Measurements from ENCODE around the gene ZIK1. TPM values are rescaled to one million over a fixed set of nuclear protein-coding genes. Genes with fewer than 3 reads are reported as not detected.

ZIK1 gene
- 8.7 TPM for polyA plus RNA-seq
- long read RNA-seq, donor 1, full-length matches to known transcripts, result 3 of 3 reads
- long read RNA-seq, donor 1, partial matches to known transcripts, result 0 of 3 reads
- long read RNA-seq, donor 1, other reads (novel, unspliced or antisense), result 0 of 3 reads
- long read RNA-seq, donor 2, full-length matches to known transcripts, result 2 of 2 reads
- long read RNA-seq, donor 2, partial matches to known transcripts, result 0 of 2 reads
- long read RNA-seq, donor 2, other reads (novel, unspliced or antisense), result 0 of 2 reads
- long read RNA-seq, donor 3, partial matches to known transcripts, result 0 of 1 reads
- long read RNA-seq, donor 3, other reads (novel, unspliced or antisense), result 0 of 1 reads
- long read RNA-seq, donor 4, result 0 reads
- long read RNA-seq, donor 5, result 0 reads
- long read RNA-seq, donor 6, result 0 reads
- long read RNA-seq, donor 7, partial matches to known transcripts, result 0 of 1 reads
- long read RNA-seq, donor 7, other reads (novel, unspliced or antisense), result 0 of 1 reads
- long read RNA-seq, donor 8, partial matches to known transcripts, result 0 of 2 reads
- long read RNA-seq, donor 8, other reads (novel, unspliced or antisense), result 0 of 2 reads
- long read RNA-seq, donor 9, full-length matches to known transcripts, result 2 of 2 reads
- long read RNA-seq, donor 9, partial matches to known transcripts, result 0 of 2 reads
- long read RNA-seq, donor 9, other reads (novel, unspliced or antisense), result 0 of 2 reads
- long read RNA-seq, donor 10, full-length matches to known transcripts, result 3 of 3 reads
- long read RNA-seq, donor 10, partial matches to known transcripts, result 0 of 3 reads
- long read RNA-seq, donor 10, other reads (novel, unspliced or antisense), result 0 of 3 reads
- long read RNA-seq, donor 11, result 0 reads

- Histone ChIP-seq H3K27ac (ENCODE audit: low read length) (peak within 1 kb of the TSS; percentile 14), H3K36me3 (ENCODE audit: control insufficient read depth, insufficient read depth, low read length) (peaks cover 21% of the 10 kb centered on the region), H3K27me3 (ENCODE audit: control insufficient read depth, insufficient read depth, low read length) (peaks cover 2% of the 10 kb centered on the region), H3K9me3 (ENCODE audit: control insufficient read depth, low read depth, low read length) (peaks cover 37% of the 10 kb centered on the region), H3K4me1 (ENCODE audit: control insufficient read depth, insufficient read depth, low read length) (peaks cover 13% of the 10 kb centered on the region), H3K4me3 (ENCODE audit: low read length) (peak within 1 kb of the TSS; percentile 76)
- peak; percentile 90 to 97 for DNase-seq
- no CpG with 5 or more reads among the region's 76 CpGs for WGBS (ENCODE audit: insufficient coverage, low lambda C conversion rate)
Observed at GRCh38 chr19:57583521-57584416, at the start of gene ZIK1. Gene ZIK1 (plus strand): TSS chr19:57584145. CDS start chr19:57584357, 212 bp downstream.

- DNase-seq, result peak in 1 of 2 donors; percentile 24
- no peak overlapping the region for H3K4me3 ChIP-seq (ENCODE audit: low read length)
- H3K27me3 ChIP-seq (ENCODE audit: control insufficient read depth, insufficient read depth, low read length), result no peaks in the 10 kb centered on the region
- peaks cover 58% of the 10 kb centered on the region for H3K9me3 ChIP-seq (ENCODE audit: control insufficient read depth, low read depth, low read length)
- H3K4me1 ChIP-seq (ENCODE audit: control insufficient read depth, insufficient read depth, low read length), result no peaks in the 10 kb centered on the region
- H3K36me3 ChIP-seq (ENCODE audit: control insufficient read depth, insufficient read depth, low read length), result peaks cover 75% of the 10 kb centered on the region
- no CpG with 5 or more reads among the region's 7 CpGs for WGBS (ENCODE audit: insufficient coverage, low lambda C conversion rate)
- no peak overlapping the region for H3K27ac ChIP-seq (ENCODE audit: low read length)
Observed at GRCh38 chr19:57537953-57538547, 45.9 kb upstream of the ZIK1 start.

GRCh38 chr19:57546513-57546912, 37.4 kb upstream of the ZIK1 start:
- Histone ChIP-seq H3K4me3 (ENCODE audit: low read length) (no peak overlapping the region), H3K27me3 (ENCODE audit: control insufficient read depth, insufficient read depth, low read length) (no peaks in the 10 kb centered on the region), H3K9me3 (ENCODE audit: control insufficient read depth, low read depth, low read length) (peaks cover 60% of the 10 kb centered on the region), H3K36me3 (ENCODE audit: control insufficient read depth, insufficient read depth, low read length) (peaks cover 74% of the 10 kb centered on the region), H3K27ac (ENCODE audit: low read length) (no peak overlapping the region), H3K4me1 (ENCODE audit: control insufficient read depth, insufficient read depth, low read length) (no peaks in the 10 kb centered on the region)
- no CpG with 5 or more reads among the region's 1 CpG for WGBS (ENCODE audit: insufficient coverage, low lambda C conversion rate)
- DNase-seq, result no peak

GRCh38 chr19:57552432-57552831, 31.5 kb upstream of the ZIK1 start:
- Histone ChIP-seq H3K9me3 (ENCODE audit: control insufficient read depth, low read depth, low read length) (peaks cover 53% of the 10 kb centered on the region), H3K36me3 (ENCODE audit: control insufficient read depth, insufficient read depth, low read length) (peaks cover 82% of the 10 kb centered on the region)
- no CpG with 5 or more reads among the region's 2 CpGs for WGBS (ENCODE audit: insufficient coverage, low lambda C conversion rate)

GRCh38 chr19:57557659-57558058, 26.3 kb upstream of the ZIK1 start:
- H3K9me3 ChIP-seq (ENCODE audit: control insufficient read depth, low read depth, low read length), result peaks cover 30% of the 10 kb centered on the region
- peaks cover 38% of the 10 kb centered on the region for H3K36me3 ChIP-seq (ENCODE audit: control insufficient read depth, insufficient read depth, low read length)
- WGBS (ENCODE audit: insufficient coverage, low lambda C conversion rate), result no CpG with 5 or more reads among the region's 5 CpGs
- H3K27me3 ChIP-seq (ENCODE audit: control insufficient read depth, insufficient read depth, low read length), result no peaks in the 10 kb centered on the region
- H3K4me3 ChIP-seq (ENCODE audit: low read length), result no peak overlapping the region
- no peak overlapping the region for H3K27ac ChIP-seq (ENCODE audit: low read length)
- peaks cover 9% of the 10 kb centered on the region for H3K4me1 ChIP-seq (ENCODE audit: control insufficient read depth, insufficient read depth, low read length)
- no peak for DNase-seq

More at GRCh38 chr19:57552432-57552831, 31.5 kb upstream of the ZIK1 start:
- no peak overlapping the region for H3K4me3 ChIP-seq (ENCODE audit: low read length)
- H3K27me3 ChIP-seq (ENCODE audit: control insufficient read depth, insufficient read depth, low read length), result no peaks in the 10 kb centered on the region
- no peak overlapping the region for H3K27ac ChIP-seq (ENCODE audit: low read length)
- no peak for DNase-seq
- no peaks in the 10 kb centered on the region for H3K4me1 ChIP-seq (ENCODE audit: control insufficient read depth, insufficient read depth, low read length)

GRCh38 chr19:57558525-57558924, 25.4 kb upstream of the ZIK1 start:
- Histone ChIP-seq H3K4me1 (ENCODE audit: control insufficient read depth, insufficient read depth, low read length) (peaks cover 9% of the 10 kb centered on the region), H3K27me3 (ENCODE audit: control insufficient read depth, insufficient read depth, low read length) (no peaks in the 10 kb centered on the region), H3K4me3 (ENCODE audit: low read length) (peak overlapping the region; percentile 86), H3K9me3 (ENCODE audit: control insufficient read depth, low read depth, low read length) (peaks cover 24% of the 10 kb centered on the region), H3K36me3 (ENCODE audit: control insufficient read depth, insufficient read depth, low read length) (peaks cover 29% of the 10 kb centered on the region), H3K27ac (ENCODE audit: low read length) (peak overlapping the region; percentile 69)
- no peak for DNase-seq
- 10% methylated on average over 3 of the region's 6 CpGs for WGBS (ENCODE audit: insufficient coverage, low lambda C conversion rate)

GRCh38 chr19:57559008-57559403, 24.9 kb upstream of the ZIK1 start:
- H3K4me3 ChIP-seq (ENCODE audit: low read length), result peak overlapping the region; percentile 86
- peaks cover 25% of the 10 kb centered on the region for H3K36me3 ChIP-seq (ENCODE audit: control insufficient read depth, insufficient read depth, low read length)
- peaks cover 9% of the 10 kb centered on the region for H3K4me1 ChIP-seq (ENCODE audit: control insufficient read depth, insufficient read depth, low read length)
- no peaks in the 10 kb centered on the region for H3K27me3 ChIP-seq (ENCODE audit: control insufficient read depth, insufficient read depth, low read length)
- peaks cover 19% of the 10 kb centered on the region for H3K9me3 ChIP-seq (ENCODE audit: control insufficient read depth, low read depth, low read length)
- DNase-seq, result peak; percentile 8 to 54
- peak overlapping the region; percentile 69 for H3K27ac ChIP-seq (ENCODE audit: low read length)
- no CpG with 5 or more reads among the region's 22 CpGs for WGBS (ENCODE audit: insufficient coverage, low lambda C conversion rate)

GRCh38 chr19:57559404-57560025, 24.4 kb upstream of the ZIK1 start, which contains the start of gene ZNF550:
Gene ZNF550 (minus strand): TSS chr19:57559863. CDS start chr19:57559682, 181 bp downstream.
- peak within 1 kb of the TSS; percentile 69 for H3K27ac ChIP-seq (ENCODE audit: low read length)
- peaks cover 19% of the 10 kb centered on the region for H3K36me3 ChIP-seq (ENCODE audit: control insufficient read depth, insufficient read depth, low read length)
- WGBS (ENCODE audit: insufficient coverage, low lambda C conversion rate), result no CpG with 5 or more reads among the region's 56 CpGs
- H3K4me3 ChIP-seq (ENCODE audit: low read length), result peak within 1 kb of the TSS; percentile 86
- H3K9me3 ChIP-seq (ENCODE audit: control insufficient read depth, low read depth, low read length), result peaks cover 14% of the 10 kb centered on the region
- DNase-seq, result peak; percentile 88 to 94
- H3K4me1 ChIP-seq (ENCODE audit: control insufficient read depth, insufficient read depth, low read length), result peaks cover 9% of the 10 kb centered on the region
- H3K27me3 ChIP-seq (ENCODE audit: control insufficient read depth, insufficient read depth, low read length), result no peaks in the 10 kb centered on the region

- Histone ChIP-seq H3K36me3 (ENCODE audit: control insufficient read depth, insufficient read depth, low read length) (peaks cover 14% of the 10 kb centered on the region), H3K27me3 (ENCODE audit: control insufficient read depth, insufficient read depth, low read length) (no peaks in the 10 kb centered on the region), H3K4me1 (ENCODE audit: control insufficient read depth, insufficient read depth, low read length) (peaks cover 9% of the 10 kb centered on the region), H3K27ac (ENCODE audit: low read length) (peak overlapping the region; percentile 69), H3K4me3 (ENCODE audit: low read length) (peak overlapping the region; percentile 86), H3K9me3 (ENCODE audit: control insufficient read depth, low read depth, low read length) (peaks cover 11% of the 10 kb centered on the region)
- 0% methylated on average over 2 of the region's 23 CpGs for WGBS (ENCODE audit: insufficient coverage, low lambda C conversion rate)
- no peak for DNase-seq
Observed at GRCh38 chr19:57560049-57560491, 23.9 kb upstream of the ZIK1 start.
